Astrocyte of the hippocampus (primary cell): ENCODE data around the gene B9D1.
A peak's percentile ranks its signal among the peaks of the same experiment; 100 is the strongest.

Experiments used
- DNase-seq: peaks from one replicate; pipeline ENCODE4 v3.0.0; 2011; ENCODE audit warnings: low read depth, low spot score

The B9D1 gene

GRCh38 chr17:19388791-19389785 is 26.6 kb upstream of the B9D1 start:
- no peak for DNase-seq

- no peak for DNase-seq
These were observed 25.5 kb upstream of the B9D1 start for GRCh38 chr17:19387921-19388521.

- DNase-seq: peak; percentile 92
These were observed 24.7 kb upstream of the B9D1 start, which contains the start of gene MFAP4 for GRCh38 chr17:19386974-19387920. MFAP4 (minus strand) TSS chr17:19387190; CDS start chr17:19387155, 35 bp downstream.

- DNase-seq: peak; percentile 54
These were observed 23.8 kb upstream of the B9D1 start for GRCh38 chr17:19386051-19386929.

- DNase-seq: no peak
These were observed 23.0 kb upstream of the B9D1 start for GRCh38 chr17:19385521-19385983.

- peak; percentile 46 for DNase-seq
These were observed 22.3 kb upstream of the B9D1 start for GRCh38 chr17:19384723-19385391.

GRCh38 chr17:19383681-19384470 is 21.4 kb upstream of the B9D1 start:
- DNase-seq: no peak

GRCh38 chr17:19382531-19383444 is 20.3 kb upstream of the B9D1 start:
- DNase-seq: no peak

- no peak for DNase-seq
These were observed 19.4 kb upstream of the B9D1 start for GRCh38 chr17:19381741-19382444.

GRCh38 chr17:19381361-19381740 is 18.8 kb upstream of the B9D1 start:
- DNase-seq: no peak

GRCh38 chr17:19380481-19381301 is 18.2 kb upstream of the B9D1 start:
- DNase-seq: no peak

GRCh38 chr17:19379361-19380065 is 17.0 kb upstream of the B9D1 start:
- DNase-seq: no peak

GRCh38 chr17:19378416-19379360 is 16.2 kb upstream of the B9D1 start, which contains the start of gene MAPK7:
MAPK7 (plus strand) TSS chr17:19378498; CDS start chr17:19378901, 403 bp downstream.
- peak; percentile 35 for DNase-seq

GRCh38 chr17:19377602-19378415 is 15.3 kb upstream of the B9D1 start:
- peak; percentile 100 for DNase-seq
